ENCODE measurements around the gene CHST11. TPM values are rescaled to one million over a fixed set of nuclear protein-coding genes. Genes with fewer than 3 reads are reported as not detected.

Gene CHST11
- total RNA-seq, 1 experiment from 2014 or later: 0.25 TPM

GRCh38 chr12:104623883-104624282 lies 167.1 kb downstream of the CHST11 start:
- Histone ChIP-seq H3K4me1 (no peaks in the 10 kb centered on the region), H3K36me3 (ENCODE audit: control insufficient read depth, insufficient read depth, low read length) (no peaks in the 10 kb centered on the region), H3K27me3 (replicated peaks; ENCODE audit: control insufficient read depth, insufficient read depth, low read length) (no peaks in the 10 kb centered on the region), H3K4me3 (ENCODE audit: low read depth, low read length) (no peak overlapping the region), H3K9me3 (no peaks in the 10 kb centered on the region)
- no peak for TF ChIP-seq CTCF (IDR thresholded peaks at IDR 0.05; ENCODE audit: insufficient read depth in 1 of 2, low read depth in 1 of 2, low read length in 1 of 2, severe bottlenecking in 1 of 2, unreplicated experiment in 1 of 2)
- H3K4me1 Mint-ChIP-seq (ENCODE audit: low read depth, unreplicated experiment): no peaks in the 10 kb centered on the region
- no peak overlapping the region for H3K27ac Mint-ChIP-seq (ENCODE audit: unreplicated experiment)
- no peaks in the 10 kb centered on the region for H3K9me3 Mint-ChIP-seq (ENCODE audit: unreplicated experiment)
- intact Hi-C loops (cut with micrococcal nuclease; ENCODE audit: unreplicated experiment): no loop called here
- no TSS peak for BruUV-seq (replicated peaks)
- no peak overlapping the region for H3K4me3 Mint-ChIP-seq (ENCODE audit: unreplicated experiment)
- DNase-seq: no peak
- ChIA-PET CTCF (no interaction called here), POLR2A (no interaction called here)
- H3K36me3 Mint-ChIP-seq (ENCODE audit: insufficient read depth, unreplicated experiment): no peaks in the 10 kb centered on the region
- H3K27me3 Mint-ChIP-seq (ENCODE audit: insufficient read depth, unreplicated experiment): peaks cover 5% of the 10 kb centered on the region

GRCh38 chr12:104624529-104624928 lies 167.8 kb downstream of the CHST11 start:
- intact Hi-C loops (cut with micrococcal nuclease; ENCODE audit: unreplicated experiment): no loop called here

GRCh38 chr12:104626069-104626837 lies 169.5 kb downstream of the CHST11 start:
- H3K27ac Mint-ChIP-seq (ENCODE audit: unreplicated experiment): no peak overlapping the region
- peaks cover 13% of the 10 kb centered on the region for H3K27me3 Mint-ChIP-seq (ENCODE audit: insufficient read depth, unreplicated experiment)
- Histone ChIP-seq H3K27me3 (replicated peaks; ENCODE audit: control insufficient read depth, insufficient read depth, low read length) (no peaks in the 10 kb centered on the region), H3K36me3 (ENCODE audit: control insufficient read depth, insufficient read depth, low read length) (no peaks in the 10 kb centered on the region), H3K4me1 (no peaks in the 10 kb centered on the region), H3K9me3 (no peaks in the 10 kb centered on the region), H3K4me3 (ENCODE audit: low read depth, low read length) (no peak overlapping the region)
- ChIA-PET CTCF (no interaction called here), POLR2A (no interaction called here)
- DNase-seq: no peak
- no peaks in the 10 kb centered on the region for H3K4me1 Mint-ChIP-seq (ENCODE audit: low read depth, unreplicated experiment)
- no peaks in the 10 kb centered on the region for H3K9me3 Mint-ChIP-seq (ENCODE audit: unreplicated experiment)
- no peaks in the 10 kb centered on the region for H3K36me3 Mint-ChIP-seq (ENCODE audit: insufficient read depth, unreplicated experiment)
- intact Hi-C loops (cut with micrococcal nuclease; ENCODE audit: unreplicated experiment): no loop called here
- no peak for TF ChIP-seq CTCF (IDR thresholded peaks at IDR 0.05; ENCODE audit: insufficient read depth in 1 of 2, low read depth in 1 of 2, low read length in 1 of 2, severe bottlenecking in 1 of 2, unreplicated experiment in 1 of 2)
- BruUV-seq (replicated peaks): no TSS peak
- H3K4me3 Mint-ChIP-seq (ENCODE audit: unreplicated experiment): no peak overlapping the region

More at GRCh38 chr12:104624529-104624928, 167.8 kb downstream of the CHST11 start:
- Mint-ChIP-seq H3K36me3 (ENCODE audit: insufficient read depth, unreplicated experiment) (no peaks in the 10 kb centered on the region), H3K9me3 (ENCODE audit: unreplicated experiment) (no peaks in the 10 kb centered on the region), H3K4me1 (ENCODE audit: low read depth, unreplicated experiment) (no peaks in the 10 kb centered on the region), H3K27me3 (ENCODE audit: insufficient read depth, unreplicated experiment) (peaks cover 5% of the 10 kb centered on the region), H3K4me3 (ENCODE audit: unreplicated experiment) (no peak overlapping the region), H3K27ac (ENCODE audit: unreplicated experiment) (no peak overlapping the region)
- no peaks in the 10 kb centered on the region for H3K27me3 ChIP-seq (replicated peaks; ENCODE audit: control insufficient read depth, insufficient read depth, low read length)
- no peaks in the 10 kb centered on the region for H3K36me3 ChIP-seq (ENCODE audit: control insufficient read depth, insufficient read depth, low read length)
- no peak overlapping the region for H3K4me3 ChIP-seq (ENCODE audit: low read depth, low read length)
- no TSS peak for BruUV-seq (replicated peaks)
- H3K4me1 ChIP-seq: no peaks in the 10 kb centered on the region
- H3K9me3 ChIP-seq: no peaks in the 10 kb centered on the region
- no peak for DNase-seq
- TF ChIP-seq CTCF (IDR thresholded peaks at IDR 0.05; ENCODE audit: insufficient read depth in 1 of 2, low read depth in 1 of 2, low read length in 1 of 2, severe bottlenecking in 1 of 2, unreplicated experiment in 1 of 2): no peak
- CTCF ChIA-PET: no interaction called here
- POLR2A ChIA-PET: no interaction called here

Data from Caco-2 (cell line).